Upper lobe of left lung (tissue), 4 donors: ENCODE results near the gene PLD3.

Experiments
- CTCF ChIP-seq, 6 experiments: fragments of 450-650 bp in 4 of 6; fragments of 200-600 bp in 2 of 6; sonication (generic) in 2 of 6; IDR thresholded peaks; one replicate each; pipeline ENCODE4 v1.5.1; 2016 to 2019; ENCODE audit warnings: antibody characterized with exemption in 6 of 6
- EP300 ChIP-seq, 4 donors: sonication (generic); formaldehyde crosslinking; IDR thresholded peaks; one replicate each; pipeline ENCODE4 v1.5.1; 2017; ENCODE audit warnings: antibody characterized with exemption in 4 of 4, control low read depth in 2 of 4
- POLR2A ChIP-seq, 4 donors: fragments of 450-650 bp; IDR thresholded peaks; one replicate each; pipeline ENCODE4 v1.5.1; 2016 to 2017; ENCODE audit warnings: antibody characterized with exemption in 4 of 4, mild to moderate bottlenecking in 2 of 4
- POLR2AphosphoS5 ChIP-seq, 2 donors: sonication (generic); formaldehyde crosslinking; IDR thresholded peaks; one replicate each; pipeline ENCODE4 v1.5.1; 2017; ENCODE audit warnings: antibody characterized with exemption in 2 of 2

- no peak for TF ChIP-seq EP300 (IDR thresholded peaks at IDR 0.05)
- no peak for TF ChIP-seq CTCF (IDR thresholded peaks at IDR 0.05)
- no peak for TF ChIP-seq POLR2A (IDR thresholded peaks at IDR 0.05)
- TF ChIP-seq POLR2AphosphoS5 (IDR thresholded peaks at IDR 0.05) = no peak
Measured at GRCh38 chr19:40410030-40410389, 61.5 kb downstream of the PLD3 start.
